ENCODE results near the gene LRRC8C.

DNA sequence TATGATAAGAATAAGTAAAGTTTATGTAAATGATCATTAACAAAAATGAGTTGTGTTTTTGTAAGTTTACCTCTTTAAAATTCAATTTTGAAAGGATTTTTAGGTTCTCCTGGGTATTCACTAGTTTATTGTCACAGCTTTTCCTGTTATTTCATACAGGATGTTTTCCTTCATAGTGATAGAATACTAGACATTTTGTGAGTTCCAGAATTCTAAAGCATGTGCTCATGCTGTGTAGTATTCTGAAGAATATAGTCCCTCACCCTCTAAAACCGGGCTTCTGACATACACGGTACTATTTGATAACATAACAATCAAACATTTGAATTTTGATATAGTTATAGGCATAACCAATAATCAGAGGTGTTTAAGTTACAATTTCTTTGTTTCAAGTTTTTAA, 10.7 kb downstream of the LRRC8C start:
- TF ChIP-seq, protein P1, sequence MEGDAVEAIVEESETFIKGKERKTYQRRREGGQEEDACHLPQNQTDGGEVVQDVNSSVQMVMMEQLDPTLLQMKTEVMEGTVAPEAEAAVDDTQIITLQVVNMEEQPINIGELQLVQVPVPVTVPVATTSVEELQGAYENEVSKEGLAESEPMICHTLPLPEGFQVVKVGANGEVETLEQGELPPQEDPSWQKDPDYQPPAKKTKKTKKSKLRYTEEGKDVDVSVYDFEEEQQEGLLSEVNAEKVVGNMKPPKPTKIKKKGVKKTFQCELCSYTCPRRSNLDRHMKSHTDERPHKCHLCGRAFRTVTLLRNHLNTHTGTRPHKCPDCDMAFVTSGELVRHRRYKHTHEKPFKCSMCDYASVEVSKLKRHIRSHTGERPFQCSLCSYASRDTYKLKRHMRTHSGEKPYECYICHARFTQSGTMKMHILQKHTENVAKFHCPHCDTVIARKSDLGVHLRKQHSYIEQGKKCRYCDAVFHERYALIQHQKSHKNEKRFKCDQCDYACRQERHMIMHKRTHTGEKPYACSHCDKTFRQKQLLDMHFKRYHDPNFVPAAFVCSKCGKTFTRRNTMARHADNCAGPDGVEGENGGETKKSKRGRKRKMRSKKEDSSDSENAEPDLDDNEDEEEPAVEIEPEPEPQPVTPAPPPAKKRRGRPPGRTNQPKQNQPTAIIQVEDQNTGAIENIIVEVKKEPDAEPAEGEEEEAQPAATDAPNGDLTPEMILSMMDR (conservative IDR thresholded peaks at IDR 0.05; ENCODE audit: low read depth in 2 of 2), result no peak
- no peak for TF ChIP-seq JUNB (IDR thresholded peaks at IDR 0.05; ENCODE audit: unreplicated experiment)

All from GM23338 (cell line).